GM13977 (cell line): ENCODE results near the gene SORCS1.

Source experiments
- DNase-seq: peaks from one replicate; pipeline ENCODE4 v3.0.0; 2012; ENCODE audit warnings: low spot score
- CTCF ChIP-seq: IDR thresholded peaks from 2 replicates; pipeline ENCODE4 v1.5.1; 2012; ENCODE audit warnings: mild to moderate bottlenecking, control low read depth; ENCODE audit not compliant: insufficient read depth; ENCODE audit errors: extremely low read depth, missing control alignments
- in situ Hi-C: fragments of 300-500 bp; cut with MboI; formaldehyde crosslinking; loops from one replicate; pipeline ENCODE4 v1.12.0; 2022; ENCODE audit warnings: low sequenced_read_pairs, low pct_unique_long_range_greater_than_20kb, mixed read lengths, inconsistent platforms; ENCODE audit not compliant: unreplicated experiment

SORCS1 gene

GRCh38 chr10:106618646-106619045 lies 545.9 kb downstream of the SORCS1 start:
- no peak for TF ChIP-seq CTCF
- no peak for DNase-seq
- in situ Hi-C loops: no loop called here

GRCh38 chr10:106615081-106615480 lies 549.4 kb downstream of the SORCS1 start:
- no peak for DNase-seq
- in situ Hi-C loops: no loop called here
- no peak for TF ChIP-seq CTCF

- no peak for DNase-seq
- no peak for TF ChIP-seq CTCF
- in situ Hi-C loops: no loop called here
Measured at GRCh38 chr10:106614293-106614692, 550.2 kb downstream of the SORCS1 start.

- in situ Hi-C loops: no loop called here
- DNase-seq: no peak
- TF ChIP-seq CTCF: no peak
Measured at GRCh38 chr10:106612381-106612780, 552.1 kb downstream of the SORCS1 start.

- no peak for DNase-seq
- TF ChIP-seq CTCF: no peak
- in situ Hi-C loops: no loop called here
Measured at GRCh38 chr10:106609470-106610266, 554.8 kb downstream of the SORCS1 start.

- no peak for TF ChIP-seq CTCF
- no peak for DNase-seq
- in situ Hi-C loops: no loop called here
Measured at GRCh38 chr10:106608066-106608465, 556.4 kb downstream of the SORCS1 start.
